ENCODE data around the gene NTN5.
"Not testable (repeated sequence)": the region's sequence is repeated elsewhere in the genome, so short reads cannot be mapped to it uniquely, and the experiment has no call there.

Gene NTN5

GRCh38 chr19:48669903-48670668 lies 2.7 kb downstream of the NTN5 start:
- DNase-seq, result no peak

- DNase-seq, result no peak
Measured at GRCh38 chr19:48668761-48669160, 4.1 kb downstream of the NTN5 start.

GRCh38 chr19:48668332-48668731 lies 4.5 kb downstream of the NTN5 start:
- DNase-seq, result no peak

- DNase-seq, result no peak
Measured at GRCh38 chr19:48665786-48666185, 7.0 kb downstream of the NTN5 start.

GRCh38 chr19:48664476-48664875 lies 8.3 kb downstream of the NTN5 start:
- no peak for DNase-seq

- DNase-seq, result peak; percentile 20
Measured at GRCh38 chr19:48663667-48664066, 9.2 kb downstream of the NTN5 start.

GRCh38 chr19:48661711-48662090 lies 11.1 kb downstream of the NTN5 start:
- DNase-seq, result no peak

GRCh38 chr19:48660852-48661710 lies 11.7 kb downstream of the NTN5 start:
- DNase-seq, result peak; percentile 89

- no peak for DNase-seq
Measured at GRCh38 chr19:48659768-48660167, 13.0 kb downstream of the NTN5 start.

- no peak for DNase-seq
Measured at GRCh38 chr19:48658483-48658882, 14.3 kb downstream of the NTN5 start.

GRCh38 chr19:48657828-48658227 lies 15.0 kb downstream of the NTN5 start:
- DNase-seq, result not testable (repeated sequence)

GRCh38 chr19:48656840-48657474 lies 15.9 kb downstream of the NTN5 start:
- DNase-seq, result peak; percentile 86

- no peak for DNase-seq
Measured at GRCh38 chr19:48654299-48655059, 18.3 kb downstream of the NTN5 start.

- no peak for DNase-seq
Measured at GRCh38 chr19:48651683-48652048, 21.2 kb downstream of the NTN5 start.

GRCh38 chr19:48650974-48651682 lies 21.7 kb downstream of the NTN5 start:
- no peak for DNase-seq

GRCh38 chr19:48648134-48648533 lies 24.7 kb downstream of the NTN5 start:
- no peak for DNase-seq

- DNase-seq, result no peak
Measured at GRCh38 chr19:48646722-48647216, 26.0 kb downstream of the NTN5 start.

- DNase-seq, result peak; percentile 80
Measured at GRCh38 chr19:48646001-48646721, 26.7 kb downstream of the NTN5 start, which contains the start of gene CA11. Gene CA11, minus strand, starts transcription at chr19:48646187. Its CDS starts 555 bp downstream, at chr19:48645632.

- no peak for DNase-seq
Measured at GRCh38 chr19:48645620-48646000, 27.2 kb downstream of the NTN5 start.

- DNase-seq, result peak; percentile 66
Measured at GRCh38 chr19:48644839-48645619, 27.8 kb downstream of the NTN5 start.
